DMS 273 (cell line): Measurements from ENCODE around the gene NCR2.

Experiments
- DNase-seq: peaks from one replicate; lab custom pipeline; 2025; ENCODE audit not compliant: unreplicated experiment; lab: John Stamatoyannopoulos, UW

NCR2 gene

DNA sequence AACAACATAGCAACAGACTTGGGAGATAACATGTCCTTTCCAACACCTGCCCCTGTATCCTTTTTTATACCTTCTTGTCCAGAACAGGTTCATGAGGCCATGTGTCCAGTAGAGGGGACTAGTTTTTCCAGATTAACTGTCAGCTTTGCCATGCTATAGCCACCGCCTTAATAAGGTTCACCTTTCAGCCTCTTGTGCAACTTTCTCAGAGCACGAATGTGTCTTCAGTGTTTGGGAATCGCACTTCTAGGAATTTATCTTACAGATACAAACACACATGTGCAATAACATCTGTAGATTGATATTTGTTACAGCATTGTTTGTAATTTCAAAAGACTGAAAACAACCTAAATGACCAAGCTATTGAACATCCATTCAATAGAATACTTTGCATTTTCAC is 21.4 kb downstream of the NCR2 start:
- DNase-seq = no peak

GRCh38 chr6:41358503-41358902 is 23.1 kb downstream of the NCR2 start:
- DNase-seq = no peak

- no peak for DNase-seq
Measured at GRCh38 chr6:41359617-41360313, 24.4 kb downstream of the NCR2 start.

GRCh38 chr6:41360314-41360685 is 24.9 kb downstream of the NCR2 start:
- no peak for DNase-seq

DNA sequence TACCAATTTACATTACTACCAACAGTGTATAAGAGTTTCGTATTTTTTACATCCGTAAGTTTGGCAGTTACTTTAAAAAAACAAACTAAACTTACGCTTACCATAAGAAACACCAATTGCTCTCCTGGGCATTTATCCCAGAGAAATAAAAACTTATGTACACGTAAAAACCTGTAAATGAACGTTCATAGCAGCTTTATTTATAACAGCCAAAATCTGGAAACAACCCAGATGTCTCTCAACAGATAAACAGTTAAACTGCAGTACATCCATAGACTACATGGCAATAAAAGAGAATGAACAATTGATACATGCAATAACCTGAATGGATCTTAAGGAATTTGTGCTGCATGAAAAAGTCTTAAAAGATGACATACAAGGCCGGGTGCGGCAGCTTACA is 30.7 kb downstream of the NCR2 start:
- no peak for DNase-seq

GRCh38 chr6:41367061-41367460 is 31.7 kb downstream of the NCR2 start:
- DNase-seq = no peak

- DNase-seq = peak; percentile 87
Measured at GRCh38 chr6:41367700-41368099, 32.3 kb downstream of the NCR2 start.

GRCh38 chr6:41370488-41371111 is 35.2 kb downstream of the NCR2 start:
- no peak for DNase-seq

DNA sequence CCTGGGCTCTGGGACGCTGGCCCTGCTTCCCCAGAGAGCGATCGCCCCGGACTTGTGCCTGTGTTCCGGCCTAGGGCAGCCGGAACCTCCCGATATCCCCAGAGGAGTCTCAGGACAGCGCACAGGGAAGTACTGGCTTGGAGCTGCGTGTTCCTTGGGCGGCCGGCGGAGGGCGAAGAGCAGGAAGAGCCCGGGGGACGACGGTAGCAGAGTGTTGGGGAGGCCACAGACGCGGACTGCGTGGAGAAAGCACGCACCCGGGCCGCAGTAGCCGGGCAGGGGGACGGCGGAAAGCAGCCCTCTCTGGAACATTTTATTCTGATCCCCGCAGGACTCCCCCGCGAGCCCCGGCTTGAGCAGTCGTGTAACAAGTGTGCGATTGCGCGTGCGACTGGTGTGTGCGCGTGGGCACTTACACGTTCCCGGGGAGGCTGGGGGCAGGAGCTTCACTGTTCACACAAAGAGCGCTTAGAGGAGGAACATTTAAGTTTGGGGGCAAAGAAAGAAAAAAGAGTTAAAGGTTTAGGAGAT is 36.1 kb downstream of the NCR2 start:
- DNase-seq = peak; percentile 61

DNA sequence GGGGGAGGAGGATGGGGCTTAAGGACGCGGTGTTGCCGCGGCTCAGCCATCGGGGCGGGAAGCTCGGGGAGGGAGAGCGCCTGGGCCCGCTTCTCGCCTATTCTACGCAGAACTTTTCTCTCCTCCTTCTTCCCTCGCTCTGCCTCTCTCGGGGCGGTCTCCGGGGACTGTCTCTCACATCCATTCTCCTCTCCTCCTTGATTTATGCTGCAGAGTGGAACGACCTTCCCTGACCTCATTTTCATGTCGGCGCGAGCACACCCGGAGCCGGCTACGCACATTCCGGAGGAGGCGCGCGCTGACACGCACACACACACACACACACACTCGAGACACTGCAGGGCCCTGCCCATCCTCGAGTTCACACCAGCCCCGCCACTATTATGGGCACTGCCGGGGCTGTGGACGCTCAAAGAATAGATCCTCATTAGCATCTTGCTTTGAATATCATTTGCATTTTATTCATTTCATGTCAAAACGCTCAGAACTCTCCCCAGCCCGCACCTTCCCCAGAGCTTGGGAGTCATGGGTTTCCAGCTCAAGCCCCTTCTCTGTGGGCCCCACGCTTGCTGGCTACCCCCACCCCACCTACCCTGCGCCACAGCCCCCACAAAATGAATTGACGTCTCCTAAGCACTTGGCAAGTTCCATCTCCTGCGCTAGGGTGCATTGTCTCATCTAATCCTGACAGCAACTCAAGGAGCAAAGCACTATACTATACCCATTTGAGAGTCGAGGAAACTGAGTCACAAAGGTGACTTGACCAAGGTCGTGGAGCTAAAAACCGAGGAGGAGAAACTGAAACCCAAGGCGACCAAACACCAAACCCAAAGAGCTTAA is 36.8 kb downstream of the NCR2 start:
- DNase-seq = peak; percentile 65

DNA sequence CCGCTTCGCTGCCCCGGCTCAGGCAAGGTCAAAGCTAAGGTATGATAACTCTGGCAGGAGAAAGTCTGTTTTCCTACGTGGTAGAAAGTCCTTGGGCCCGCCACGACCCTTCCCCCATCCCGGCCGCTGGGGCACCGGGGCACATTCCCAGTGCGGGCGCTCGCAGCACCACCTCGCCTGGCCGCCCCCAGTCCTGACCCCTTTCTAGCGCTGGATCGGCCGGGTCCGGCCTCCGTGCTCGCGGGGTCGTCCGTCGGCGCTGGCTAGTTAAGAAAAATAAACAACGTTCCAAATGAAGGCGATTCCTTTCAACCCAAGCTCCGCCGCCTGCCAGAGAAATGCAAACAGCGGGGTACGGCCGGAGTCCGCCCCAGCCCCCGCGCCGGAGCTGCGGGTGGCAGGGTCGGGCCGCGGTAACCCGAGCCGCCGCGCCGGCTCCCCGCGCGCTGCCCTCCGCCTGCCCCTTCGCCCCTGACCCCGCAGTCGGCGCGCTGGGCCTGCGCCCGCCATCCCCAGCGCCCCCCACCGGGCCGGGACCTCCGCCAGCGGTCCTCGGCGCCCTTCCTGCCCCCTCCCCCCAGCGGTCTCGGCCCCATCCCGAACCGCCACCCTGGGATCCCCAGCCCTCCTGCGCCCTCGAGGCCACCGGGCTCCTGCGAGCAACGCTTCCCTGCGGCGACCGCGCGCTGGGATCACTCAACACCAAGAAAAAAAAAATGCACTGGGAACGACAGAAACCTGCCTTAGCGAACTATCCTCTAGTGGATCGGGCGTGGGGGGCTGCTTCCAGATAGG is 37.6 kb downstream of the NCR2 start:
- peak; percentile 50 for DNase-seq

DNA sequence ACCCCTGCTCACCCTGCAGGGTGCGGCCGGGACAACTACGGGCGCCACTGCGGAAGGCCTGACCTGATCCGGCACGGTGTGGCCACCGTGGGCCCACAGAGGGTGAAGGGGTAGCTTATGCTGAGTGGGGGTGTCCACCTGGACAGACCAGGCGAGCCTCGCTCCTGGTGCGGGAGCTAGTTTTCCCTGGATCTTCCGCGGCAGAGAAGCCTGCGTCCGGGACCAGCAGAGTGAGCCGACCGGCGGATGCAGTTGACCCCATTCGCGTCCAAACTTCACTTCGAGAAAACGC is 38.2 kb downstream of the NCR2 start:
- DNase-seq = no peak

GRCh38 chr6:41373919-41374617 is 38.7 kb downstream of the NCR2 start:
- DNase-seq = peak; percentile 86

DNA sequence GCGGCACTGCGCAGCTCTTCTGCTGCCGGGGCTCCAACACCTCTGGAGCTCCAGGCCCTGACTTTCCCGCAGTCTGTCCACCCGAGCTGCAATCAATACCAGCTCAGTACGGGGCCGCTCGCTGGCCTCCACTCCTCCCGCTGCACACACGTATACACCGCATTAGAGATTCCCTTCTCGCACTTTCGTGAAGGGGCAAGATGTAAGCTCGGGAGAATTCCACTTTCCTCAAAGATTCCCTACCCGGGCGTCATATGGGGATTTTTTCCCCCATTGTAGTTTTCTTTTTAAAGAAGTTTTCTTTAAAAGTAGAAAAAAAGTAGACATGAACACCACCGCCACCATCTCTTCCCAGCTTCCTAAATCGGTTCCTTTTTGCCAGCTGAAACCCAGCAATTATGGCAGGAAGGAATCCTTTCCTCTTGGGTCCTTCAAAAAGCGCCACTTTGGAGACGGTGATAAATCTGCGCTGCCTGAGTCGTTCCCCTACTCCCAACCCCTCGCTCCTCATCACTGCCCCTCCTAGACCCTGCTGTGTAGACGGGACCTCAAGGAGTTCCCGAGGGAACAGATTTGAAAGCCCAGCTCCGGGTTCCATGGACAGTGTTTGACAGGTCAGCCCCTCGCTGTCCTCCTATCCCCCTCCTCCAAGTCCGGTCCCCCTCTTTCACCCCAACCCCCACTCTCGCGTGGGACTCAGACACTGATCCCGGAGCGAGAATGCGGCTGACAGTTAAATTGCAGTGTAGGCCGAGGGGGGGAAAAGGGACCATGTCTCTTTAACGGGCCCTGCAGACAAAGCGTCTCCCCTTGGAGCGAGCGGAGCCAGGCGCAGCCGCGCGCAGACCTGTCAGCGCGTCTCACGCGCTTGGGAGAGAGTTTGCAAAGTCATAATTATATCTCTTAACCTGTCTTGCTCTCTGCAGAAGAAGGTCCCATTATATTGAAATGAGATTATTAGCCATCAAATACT is 39.5 kb downstream of the NCR2 start:
- peak; percentile 63 for DNase-seq

DNA sequence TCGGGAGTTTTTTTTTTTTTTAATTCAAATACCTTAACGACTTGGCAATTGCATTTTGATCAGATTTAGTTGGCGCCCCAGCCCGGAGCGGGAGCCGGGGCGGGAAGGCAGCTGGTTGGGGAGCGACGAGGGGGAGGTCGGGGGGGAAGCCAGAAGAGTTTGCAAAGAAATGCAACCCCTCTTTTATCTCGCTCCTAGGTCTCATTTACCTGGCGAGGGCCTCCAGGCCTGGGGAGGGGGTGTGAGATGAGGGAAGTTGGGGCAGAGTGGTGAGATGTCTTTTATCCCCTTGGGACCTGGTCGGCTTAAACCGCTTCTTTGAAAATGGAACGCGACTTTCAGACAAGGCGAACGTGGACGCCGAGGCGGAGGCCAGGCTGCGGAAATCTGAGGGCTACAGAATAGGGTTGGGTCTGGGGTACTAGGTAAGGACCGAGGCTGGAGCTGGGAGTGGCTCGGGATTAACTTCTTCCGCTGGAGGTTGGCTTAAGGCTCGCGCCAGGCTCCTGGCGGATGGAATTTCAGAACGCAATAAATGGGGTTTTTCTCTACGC is 40.3 kb downstream of the NCR2 start:
- DNase-seq = no peak

DNA sequence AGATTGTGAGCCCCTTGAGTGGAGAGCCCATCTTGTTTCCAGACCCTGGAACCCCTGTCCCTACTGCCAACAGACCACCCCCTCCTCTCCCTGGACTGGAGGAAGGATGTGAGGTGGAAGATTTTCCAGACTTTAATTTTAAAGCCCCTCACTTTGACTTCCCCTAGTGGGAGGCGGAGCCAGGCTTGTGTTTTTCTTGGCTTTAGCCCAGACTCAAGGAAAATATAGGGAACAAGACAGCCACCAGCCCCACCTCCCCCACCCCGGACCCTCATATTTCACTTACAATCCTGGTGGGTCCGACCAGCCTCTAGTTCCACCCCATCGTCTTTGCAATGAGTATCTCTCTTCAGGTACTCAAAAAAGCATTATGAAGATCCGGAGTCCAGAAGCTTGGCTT is 40.8 kb downstream of the NCR2 start:
- no peak for DNase-seq

DNA sequence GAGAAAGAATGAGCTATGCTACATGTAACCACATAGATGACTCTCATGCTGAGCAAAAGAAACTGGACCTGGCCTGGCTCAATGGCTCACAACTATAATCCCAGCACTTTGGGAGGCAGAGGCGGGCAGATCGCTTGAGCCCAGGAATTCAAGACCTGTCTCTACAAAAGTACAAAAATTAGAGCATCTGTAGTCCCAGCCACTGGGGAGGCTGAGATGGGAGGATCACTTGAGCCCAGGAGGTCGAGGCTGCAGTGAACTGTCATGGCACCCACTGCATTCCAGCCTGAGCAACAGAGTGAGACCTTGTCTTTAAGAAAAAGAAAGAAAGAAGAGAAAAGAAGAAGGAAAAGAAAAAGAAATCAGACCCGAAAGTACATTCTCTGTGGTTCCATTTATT is 41.7 kb downstream of the NCR2 start:
- DNase-seq = no peak

- DNase-seq = no peak
Measured at GRCh38 chr6:41379306-41379705, 43.9 kb downstream of the NCR2 start.

DNA sequence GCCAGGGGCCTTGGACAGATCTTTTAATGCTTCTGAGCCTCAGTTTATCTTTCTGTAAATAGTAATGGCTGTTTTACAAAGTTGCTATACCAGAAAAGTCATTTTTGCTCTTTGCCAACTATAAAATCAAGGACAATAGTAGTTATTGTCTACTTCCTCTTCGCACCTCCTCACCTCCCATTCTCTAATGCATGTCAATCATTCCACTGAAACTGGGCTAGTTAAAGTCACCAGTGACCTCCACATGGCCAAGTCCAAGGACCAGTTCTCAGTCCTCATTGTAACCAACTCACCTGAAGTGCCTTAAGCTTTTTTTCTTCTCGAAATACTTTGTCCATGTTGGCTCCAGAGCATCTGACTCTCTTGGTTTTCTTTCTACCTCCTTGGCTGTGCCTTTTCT is 51.2 kb downstream of the NCR2 start:
- DNase-seq = no peak
